Cerebellar cortex (tissue), 1 donor: ENCODE results near the gene NRIP2.
A peak's percentile ranks its signal among the peaks of the same experiment; 100 is the strongest.

Experiments
- DNase-seq: peaks from one replicate; pipeline ENCODE4 v3.0.0-alpha.2; 2015; ENCODE audit warnings: low spot score

Gene NRIP2

GRCh38 chr12:2845280-2845679, 10.4 kb upstream of the NRIP2 start:
- no peak for DNase-seq

GRCh38 chr12:2844786-2845185, 10.0 kb upstream of the NRIP2 start:
- no peak for DNase-seq

GRCh38 chr12:2842948-2843347, 8.1 kb upstream of the NRIP2 start:
- DNase-seq, result no peak

GRCh38 chr12:2841056-2841650, 6.3 kb upstream of the NRIP2 start:
- DNase-seq, result peak; percentile 65

GRCh38 chr12:2836574-2836973, 1.7 kb upstream of the NRIP2 start:
- no peak for DNase-seq

GRCh38 chr12:2835691-2836403, 1.0 kb upstream of the NRIP2 start:
- no peak for DNase-seq

GRCh38 chr12:2833810-2834209, 1.0 kb downstream of the NRIP2 start:
- DNase-seq, result no peak

GRCh38 chr12:2833327-2833726, 1.5 kb downstream of the NRIP2 start:
- peak; percentile 75 for DNase-seq

GRCh38 chr12:2832550-2833127, 2.2 kb downstream of the NRIP2 start:
- no peak for DNase-seq

- no peak for DNase-seq
Observed at GRCh38 chr12:2829275-2829674, 5.6 kb downstream of the NRIP2 start.

- DNase-seq, result peak; percentile 61
Observed at GRCh38 chr12:2826721-2827515, 7.9 kb downstream of the NRIP2 start.

GRCh38 chr12:2826036-2826435, 8.8 kb downstream of the NRIP2 start:
- no peak for DNase-seq

GRCh38 chr12:2825132-2825531, 9.7 kb downstream of the NRIP2 start:
- DNase-seq, result no peak

- no peak for DNase-seq
Observed at GRCh38 chr12:2824541-2824940, 10.3 kb downstream of the NRIP2 start.

GRCh38 chr12:2823483-2823882, 11.4 kb downstream of the NRIP2 start:
- no peak for DNase-seq

GRCh38 chr12:2820432-2820831, 14.4 kb downstream of the NRIP2 start:
- no peak for DNase-seq

GRCh38 chr12:2819810-2820209, 15.0 kb downstream of the NRIP2 start:
- no peak for DNase-seq

GRCh38 chr12:2813214-2814185, 21.3 kb downstream of the NRIP2 start:
- peak; percentile 83 for DNase-seq

- DNase-seq, result peak; percentile 100
Observed at GRCh38 chr12:2812290-2813213, 22.3 kb downstream of the NRIP2 start, which contains the start of gene ITFG2. Gene ITFG2 (plus strand): TSS chr12:2812668. CDS start chr12:2812761, 93 bp downstream.

- DNase-seq, result no peak
Observed at GRCh38 chr12:2811801-2812200, 23.0 kb downstream of the NRIP2 start.
